Testis (tissue), 2 donors: ENCODE data around the gene LILRB2.

Source experiments
- CTCF ChIP-seq, 3 experiments: fragments of 450-650 bp in 2 of 3; fragments of 200-600 bp in 1 of 3; sonication (generic) in 1 of 3; IDR thresholded peaks; one replicate each; pipeline ENCODE4 v1.5.1; 2016 to 2019; ENCODE audit warnings: antibody characterized with exemption in 3 of 3, mild to moderate bottlenecking in 2 of 3, moderate library complexity in 1 of 3
- POLR2A ChIP-seq: fragments of 450-650 bp; IDR thresholded peaks from one replicate; pipeline ENCODE4 v1.6.1; 2017; ENCODE audit warnings: antibody characterized with exemption, mild to moderate bottlenecking, moderate library complexity

- TF ChIP-seq POLR2A = no peak
- no peak for TF ChIP-seq CTCF (IDR thresholded peaks at IDR 0.05)
Observed at GRCh38 chr19:54287456-54287855, 6.5 kb upstream of the LILRB2 start.
